NCI-H524 (cell line): ENCODE measurements around the gene CBX1.
A peak's percentile ranks its signal among the peaks of the same experiment; 100 is the strongest.
"Not testable (repeated sequence)": the region's sequence is repeated elsewhere in the genome, so short reads cannot be mapped to it uniquely, and the experiment has no call there.

Experiments
- DNase-seq, 2 experiments: peaks; one replicate each; lab custom pipeline; 2025; lab: John Stamatoyannopoulos, UW

The CBX1 gene

GRCh38 chr17:48073566-48074094 lies 27.6 kb downstream of the CBX1 start:
- not testable (repeated sequence) for DNase-seq

GRCh38 chr17:48072811-48073210 lies 28.5 kb downstream of the CBX1 start:
- DNase-seq = not testable (repeated sequence)

DNA sequence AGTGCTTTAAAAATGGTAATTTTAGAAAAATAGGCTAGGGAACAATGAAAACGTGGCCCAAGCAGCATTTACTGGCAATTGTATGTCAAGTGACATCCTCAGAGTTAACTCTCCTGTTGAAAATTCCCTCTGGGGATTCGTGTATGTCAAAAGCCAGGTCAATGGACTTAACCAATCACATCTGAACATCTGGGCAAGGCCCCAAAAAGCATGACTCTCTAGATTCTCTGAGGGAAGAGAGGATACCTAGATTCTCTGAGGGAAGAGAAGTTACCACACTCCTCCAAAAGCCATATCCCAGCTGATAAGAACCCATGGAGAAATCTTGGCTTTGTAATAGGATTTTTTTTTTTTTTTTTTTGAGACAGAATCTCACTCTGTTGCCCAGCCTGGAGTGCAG lies 29.6 kb downstream of the CBX1 start:
- no peak for DNase-seq

DNA sequence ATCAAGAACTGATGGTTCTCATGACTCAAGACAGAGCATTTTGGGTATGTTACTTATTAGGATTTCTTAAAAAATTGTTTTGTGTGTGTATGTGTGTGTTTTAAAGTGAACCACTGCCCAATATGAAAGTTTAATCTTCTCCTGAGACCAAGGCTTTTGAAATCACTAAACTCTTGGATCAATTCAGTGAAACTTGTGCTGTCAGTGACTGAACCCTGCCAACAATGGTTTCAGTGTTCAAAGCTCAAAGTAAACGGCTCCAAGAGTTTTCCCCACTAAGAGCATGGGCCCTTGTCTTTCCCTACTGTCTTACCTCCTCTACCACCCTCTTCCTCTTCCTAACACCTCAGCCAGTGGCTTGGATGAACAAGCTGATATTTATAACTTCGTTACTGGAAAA lies 31.1 kb downstream of the CBX1 start:
- no peak for DNase-seq

DNA sequence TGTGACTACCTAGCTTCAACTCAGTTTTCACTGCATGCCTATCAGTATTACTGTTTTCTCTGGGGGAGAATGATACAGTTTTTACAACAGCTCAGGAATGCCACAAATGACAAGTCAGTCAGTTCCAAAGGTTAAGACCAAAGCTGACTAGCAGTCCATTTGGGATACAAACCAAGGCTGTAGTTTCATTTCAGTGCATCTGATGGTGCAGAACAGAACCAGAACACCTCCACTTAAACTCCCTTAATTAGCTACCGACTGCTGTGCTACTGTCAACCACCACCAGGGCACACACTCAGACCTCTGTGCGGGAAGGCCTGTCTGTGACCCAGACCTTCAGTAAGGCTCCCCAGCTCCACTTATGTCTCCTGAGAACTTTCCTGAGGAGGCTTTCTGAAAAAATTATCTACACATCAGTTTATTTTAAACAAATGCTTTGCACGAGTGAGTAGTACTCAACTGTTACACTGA lies 32.8 kb downstream of the CBX1 start:
- DNase-seq = no peak

- DNase-seq = not testable (repeated sequence)
These were observed 33.5 kb downstream of the CBX1 start for GRCh38 chr17:48067808-48068207.

GRCh38 chr17:48067245-48067644 lies 34.0 kb downstream of the CBX1 start:
- no peak for DNase-seq

- no peak for DNase-seq
These were observed 34.6 kb downstream of the CBX1 start for GRCh38 chr17:48066656-48067055.

- DNase-seq = no peak
These were observed 35.1 kb downstream of the CBX1 start for GRCh38 chr17:48066192-48066591.

- no peak for DNase-seq
These were observed 36.6 kb downstream of the CBX1 start for GRCh38 chr17:48064638-48065037.

- no peak for DNase-seq
These were observed 39.0 kb downstream of the CBX1 start for GRCh38 chr17:48062273-48062672.

- DNase-seq = no peak
These were observed 41.0 kb downstream of the CBX1 start for GRCh38 chr17:48060249-48060648.

DNA sequence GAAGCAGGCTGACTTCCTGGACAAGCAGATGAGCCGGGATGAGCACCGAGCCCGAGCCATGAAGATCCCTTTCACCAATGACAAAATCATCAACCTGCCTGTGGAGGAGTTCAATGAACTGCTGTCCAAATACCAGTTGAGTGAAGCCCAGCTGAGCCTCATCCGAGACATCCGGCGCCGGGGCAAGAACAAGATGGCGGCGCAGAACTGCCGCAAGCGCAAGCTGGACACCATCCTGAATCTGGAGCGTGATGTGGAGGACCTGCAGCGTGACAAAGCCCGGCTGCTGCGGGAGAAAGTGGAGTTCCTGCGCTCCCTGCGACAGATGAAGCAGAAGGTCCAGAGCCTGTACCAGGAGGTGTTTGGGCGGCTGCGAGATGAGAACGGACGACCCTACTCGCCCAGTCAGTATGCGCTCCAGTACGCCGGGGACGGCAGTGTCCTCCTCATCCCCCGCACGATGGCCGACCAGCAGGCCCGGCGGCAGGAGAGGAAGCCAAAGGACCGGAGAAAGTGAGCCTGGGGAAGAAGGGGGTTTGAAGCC lies 42.1 kb downstream of the CBX1 start:
- DNase-seq = no peak

DNA sequence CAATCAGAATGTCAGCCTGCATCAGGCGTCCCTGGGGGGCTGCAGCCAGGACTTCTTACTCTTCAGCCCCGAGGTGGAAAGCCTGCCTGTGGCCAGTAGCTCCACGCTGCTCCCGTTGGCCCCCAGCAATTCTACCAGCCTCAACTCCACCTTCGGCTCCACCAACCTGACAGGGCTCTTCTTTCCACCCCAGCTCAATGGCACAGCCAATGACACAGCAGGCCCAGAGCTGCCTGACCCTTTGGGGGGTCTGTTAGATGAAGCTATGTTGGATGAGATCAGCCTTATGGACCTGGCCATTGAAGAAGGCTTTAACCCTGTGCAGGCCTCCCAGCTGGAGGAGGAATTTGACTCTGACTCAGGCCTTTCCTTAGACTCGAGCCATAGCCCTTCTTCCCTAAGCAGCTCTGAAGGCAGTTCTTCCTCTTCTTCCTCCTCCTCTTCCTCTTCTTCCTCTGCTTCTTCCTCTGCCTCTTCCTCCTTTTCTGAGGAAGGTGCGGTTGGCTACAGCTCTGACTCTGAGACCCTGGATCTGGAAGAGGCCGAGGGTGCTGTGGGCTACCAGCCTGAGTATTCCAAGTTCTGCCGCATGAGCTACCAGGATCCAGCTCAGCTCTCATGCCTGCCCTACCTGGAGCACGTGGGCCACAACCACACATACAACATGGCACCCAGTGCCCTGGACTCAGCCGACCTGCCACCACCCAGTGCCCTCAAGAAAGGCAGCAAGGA lies 42.7 kb downstream of the CBX1 start:
- DNase-seq = no peak

GRCh38 chr17:48057626-48058025 lies 43.7 kb downstream of the CBX1 start:
- DNase-seq = no peak

DNA sequence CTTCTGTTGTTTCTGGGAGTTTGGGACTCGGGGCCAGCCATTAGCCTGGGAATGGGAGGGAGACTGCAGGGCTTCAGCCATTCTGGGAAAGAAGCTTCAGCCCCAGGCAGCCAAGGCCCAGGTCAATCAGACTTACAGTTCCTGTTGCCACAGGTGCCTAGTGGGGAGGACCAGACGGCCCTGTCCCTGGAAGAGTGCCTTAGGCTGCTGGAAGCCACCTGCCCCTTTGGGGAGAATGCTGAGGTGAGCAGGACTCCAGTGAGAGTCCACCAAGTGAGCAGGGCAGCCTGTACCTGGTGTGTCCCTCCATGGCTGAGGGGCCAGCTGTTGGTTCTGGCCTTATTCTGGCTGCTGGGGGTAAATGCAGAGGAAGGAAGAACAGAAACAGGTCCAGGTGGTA lies 44.4 kb downstream of the CBX1 start:
- no peak for DNase-seq

GRCh38 chr17:48056246-48056745 lies 45.0 kb downstream of the CBX1 start:
- DNase-seq = no peak

DNA sequence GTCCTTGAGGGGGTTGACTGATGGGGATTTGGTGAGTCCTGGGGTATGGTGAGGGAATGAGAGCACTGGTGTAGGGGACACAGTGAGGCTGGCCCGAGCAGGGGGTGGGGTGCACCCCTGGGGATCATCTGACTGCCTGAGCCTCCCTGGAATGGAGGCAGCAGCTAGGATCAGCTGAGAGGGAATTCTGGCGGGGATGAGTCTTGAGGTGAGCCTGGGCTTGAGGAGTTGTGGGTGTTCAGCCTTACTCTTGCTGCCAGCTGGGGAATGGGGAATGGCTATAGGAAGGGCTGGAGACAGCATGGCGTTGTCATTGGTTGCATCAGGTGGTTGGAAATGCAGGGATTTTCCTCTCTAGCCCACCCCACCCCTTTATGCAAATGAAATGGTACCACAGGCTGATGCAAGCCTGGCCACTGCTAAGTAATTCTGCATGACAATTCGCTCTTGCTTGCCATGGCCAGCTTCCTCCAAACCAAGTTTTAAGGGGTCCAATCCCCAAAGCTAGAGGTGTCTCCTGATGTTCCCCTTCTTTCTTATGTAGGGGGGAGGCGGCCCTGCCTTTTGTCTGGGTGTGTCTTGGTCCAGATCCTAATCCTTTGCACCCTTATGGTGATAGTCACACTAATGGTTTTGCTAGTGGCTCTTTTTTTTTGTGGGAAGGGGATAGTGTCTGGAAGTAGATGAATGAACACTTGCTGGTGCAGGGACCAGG lies 45.6 kb downstream of the CBX1 start:
- DNase-seq = no peak

DNA sequence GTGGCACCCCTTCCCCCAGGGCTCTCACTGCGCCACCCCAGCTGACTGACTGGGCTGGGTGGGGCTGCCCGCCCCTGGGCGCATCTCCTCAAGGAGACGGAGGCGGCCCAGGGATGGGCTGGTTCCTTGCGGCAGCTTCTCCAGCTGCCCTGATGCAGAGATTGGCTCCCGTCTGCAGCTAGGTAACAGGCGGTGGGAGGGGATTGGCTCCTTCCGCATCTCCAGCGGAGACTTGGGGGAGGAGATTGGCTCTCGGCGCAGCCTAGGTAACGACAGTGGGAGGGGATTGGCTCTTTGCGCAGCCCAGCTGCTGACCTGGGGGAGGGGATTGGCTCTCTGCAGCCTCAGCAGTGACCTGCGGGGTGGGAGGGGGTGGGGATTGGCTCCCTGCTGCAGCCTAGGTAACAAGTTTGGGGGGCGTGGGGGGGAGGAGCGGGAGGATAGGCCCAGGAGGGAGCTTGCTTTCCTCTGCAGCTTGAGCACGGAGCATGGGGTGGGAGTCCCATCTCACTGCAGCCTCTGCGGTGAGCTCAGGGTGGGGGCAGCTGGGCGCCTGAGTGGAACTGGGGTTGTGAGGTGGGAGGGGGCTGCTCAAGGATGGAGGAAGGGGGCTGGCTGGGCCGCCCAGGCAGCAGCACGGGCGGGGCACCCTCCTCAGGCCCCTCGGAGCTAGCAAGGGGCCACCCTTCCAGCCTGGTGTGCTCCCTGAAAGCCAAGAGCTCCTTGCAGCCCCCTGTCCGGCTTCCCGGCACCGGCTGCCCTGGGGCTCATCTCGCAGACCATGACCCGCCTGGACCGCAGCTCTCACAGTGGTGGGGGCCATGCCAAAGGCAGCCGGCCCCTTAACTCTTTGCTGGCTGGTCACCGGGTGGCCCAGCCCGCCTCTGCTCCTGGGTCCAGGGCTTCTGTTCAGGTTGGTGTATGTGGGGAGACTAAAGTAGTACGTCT lies 46.8 kb downstream of the CBX1 start:
- peak; percentile 41 to 79 for DNase-seq

DNA sequence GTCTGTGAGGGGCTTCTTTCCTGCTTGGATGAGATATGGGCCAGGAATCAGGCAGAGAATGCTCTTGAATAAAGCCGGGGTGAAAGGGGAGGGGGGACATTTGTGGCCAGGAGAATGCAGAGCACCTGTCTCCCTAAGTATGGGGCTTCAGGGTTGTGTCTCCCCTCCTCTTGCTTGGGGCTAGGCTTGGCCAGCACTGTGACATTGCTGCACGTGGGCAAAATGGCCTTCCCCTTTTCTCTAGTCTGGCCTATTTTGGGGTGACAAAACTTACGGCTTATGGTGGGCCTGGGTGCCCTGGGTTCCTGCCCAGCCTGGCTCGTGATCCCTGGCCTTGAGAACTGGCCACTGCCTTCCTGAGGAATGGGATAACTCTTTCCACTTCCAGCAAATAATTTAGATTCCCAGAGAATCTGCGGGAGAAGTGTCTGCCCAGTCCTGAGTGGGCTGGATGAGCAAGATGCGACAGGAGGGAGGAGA lies 47.5 kb downstream of the CBX1 start:
- DNase-seq = no peak

GRCh38 chr17:48052956-48053757 lies 48.1 kb downstream of the CBX1 start:
- DNase-seq = peak; percentile 11 to 68
